GM10847 (cell line): ENCODE results near the gene HMX1.

Source experiments
- POLR2A ChIP-seq: IDR thresholded peaks from 2 replicates; pipeline ENCODE4 v1.6.1; 2011; ENCODE audit not compliant: insufficient read length; ENCODE audit errors: extremely low read depth

Gene HMX1

GRCh38 chr4:8901335-8901734, 29.7 kb upstream of the HMX1 start:
- no peak for TF ChIP-seq POLR2A

GRCh38 chr4:8900588-8900987, 28.9 kb upstream of the HMX1 start:
- no peak for TF ChIP-seq POLR2A

- TF ChIP-seq POLR2A: no peak
Measured at GRCh38 chr4:8898419-8898818, 26.8 kb upstream of the HMX1 start.

GRCh38 chr4:8897251-8898167, 25.9 kb upstream of the HMX1 start:
- no peak for TF ChIP-seq POLR2A

GRCh38 chr4:8896506-8896905, 24.9 kb upstream of the HMX1 start:
- TF ChIP-seq POLR2A: no peak

GRCh38 chr4:8896071-8896470, 24.4 kb upstream of the HMX1 start:
- TF ChIP-seq POLR2A: no peak

- TF ChIP-seq POLR2A: no peak
Measured at GRCh38 chr4:8895295-8895694, 23.7 kb upstream of the HMX1 start.

GRCh38 chr4:8894424-8894816, 22.8 kb upstream of the HMX1 start:
- no peak for TF ChIP-seq POLR2A

- no peak for TF ChIP-seq POLR2A
Measured at GRCh38 chr4:8893624-8894423, 22.2 kb upstream of the HMX1 start.

- TF ChIP-seq POLR2A: no peak
Measured at GRCh38 chr4:8893227-8893623, 21.6 kb upstream of the HMX1 start.

GRCh38 chr4:8892556-8893226, 21.1 kb upstream of the HMX1 start:
- no peak for TF ChIP-seq POLR2A

GRCh38 chr4:8891646-8892555, 20.3 kb upstream of the HMX1 start:
- TF ChIP-seq POLR2A: no peak

- no peak for TF ChIP-seq POLR2A
Measured at GRCh38 chr4:8891255-8891645, 19.6 kb upstream of the HMX1 start.

- no peak for TF ChIP-seq POLR2A
Measured at GRCh38 chr4:8888856-8889255, 17.2 kb upstream of the HMX1 start.

- TF ChIP-seq POLR2A: no peak
Measured at GRCh38 chr4:8886612-8887406, 15.2 kb upstream of the HMX1 start.
